DOHH2 (cell line): Measurements from ENCODE around the gene CAMK2D.

Experiments
- H3F3A ChIP-seq: fragments of 200-600 bp; sonication (generic), shearing (Covaris generic); 2 replicates; pipeline ENCODE4 v1.6.0; 2016; ENCODE audit warnings: antibody characterized with exemption, mild to moderate bottlenecking; ENCODE audit not compliant: control insufficient read depth, insufficient read depth
- H3K27ac ChIP-seq: fragments of 200-600 bp; sonication (generic); 2 replicates; pipeline ENCODE4 v1.5.1; 2014; ENCODE audit warnings: low read depth, mild to moderate bottlenecking, low read length, moderate library complexity
- H3K27me3 ChIP-seq: fragments of 200-600 bp; sonication (generic); 2 replicates; pipeline ENCODE4 v1.6.1; 2014; ENCODE audit warnings: mild to moderate bottlenecking, low read length, mixed read lengths; ENCODE audit not compliant: control insufficient read depth
- H3K36me3 ChIP-seq: fragments of 200-600 bp; sonication (generic); 2 replicates; pipeline ENCODE4 v1.6.1; 2014; ENCODE audit warnings: mild to moderate bottlenecking, low read length, moderate library complexity, mixed read lengths; ENCODE audit not compliant: control insufficient read depth
- H3K4me1 ChIP-seq: fragments of 200-600 bp; sonication (generic); 2 replicates; pipeline ENCODE4 v1.6.1; 2014; ENCODE audit warnings: mild to moderate bottlenecking, low read length, mixed read lengths; ENCODE audit not compliant: control insufficient read depth
- H3K4me2 ChIP-seq: fragments of 200-600 bp; sonication (generic); 2 replicates; pipeline ENCODE4 v1.6.0; 2014; ENCODE audit warnings: mild to moderate bottlenecking, low read length, moderate library complexity
- H3K4me3 ChIP-seq: fragments of 200-600 bp; sonication (generic); 2 replicates; pipeline ENCODE4 v1.5.1; 2014; ENCODE audit warnings: mild to moderate bottlenecking, low read length, mixed read lengths
- H3K79me2 ChIP-seq: fragments of 200-600 bp; sonication (generic); 2 replicates; pipeline ENCODE4 v1.6.1; 2014; ENCODE audit warnings: mild to moderate bottlenecking, low read length, mixed read lengths; ENCODE audit not compliant: control insufficient read depth
- H3K9me2 ChIP-seq: fragments of 200-600 bp; sonication (generic); replicated peaks from 2 replicates; pipeline ENCODE4 v1.6.1; 2014; ENCODE audit warnings: mild to moderate bottlenecking, low read length, mixed read lengths; ENCODE audit not compliant: control insufficient read depth
- H3K9me3 ChIP-seq: fragments of 200-600 bp; sonication (generic); 2 replicates; pipeline ENCODE4 v1.6.1; 2014; ENCODE audit warnings: antibody characterized with exemption, low read length, mixed read lengths; ENCODE audit not compliant: control insufficient read depth, insufficient read depth
- H4K20me1 ChIP-seq: fragments of 200-600 bp; sonication (generic); 2 replicates; pipeline ENCODE4 v1.6.0; 2014; ENCODE audit warnings: low read depth, mild to moderate bottlenecking, antibody characterized with exemption, low read length, moderate library complexity; ENCODE audit not compliant: control insufficient read depth, insufficient read depth
- EZH2phosphoT487 ChIP-seq: fragments of 200-600 bp; sonication (generic); IDR thresholded peaks from 2 replicates; pipeline ENCODE4 v1.6.1; 2017; ENCODE audit warnings: borderline replicate concordance, mild to moderate bottlenecking, antibody characterized with exemption, low read length, moderate library complexity, mixed read lengths
- TF ChIP-seq, protein P1 (sequence below): fragments of 200-600 bp; sonication (generic); IDR thresholded peaks from one replicate; pipeline ENCODE4 v1.5.1; 2014; ENCODE audit warnings: antibody characterized with exemption, mild to moderate bottlenecking, low read depth, low read length; ENCODE audit not compliant: poor library complexity, severe bottlenecking

Gene CAMK2D

DNA sequence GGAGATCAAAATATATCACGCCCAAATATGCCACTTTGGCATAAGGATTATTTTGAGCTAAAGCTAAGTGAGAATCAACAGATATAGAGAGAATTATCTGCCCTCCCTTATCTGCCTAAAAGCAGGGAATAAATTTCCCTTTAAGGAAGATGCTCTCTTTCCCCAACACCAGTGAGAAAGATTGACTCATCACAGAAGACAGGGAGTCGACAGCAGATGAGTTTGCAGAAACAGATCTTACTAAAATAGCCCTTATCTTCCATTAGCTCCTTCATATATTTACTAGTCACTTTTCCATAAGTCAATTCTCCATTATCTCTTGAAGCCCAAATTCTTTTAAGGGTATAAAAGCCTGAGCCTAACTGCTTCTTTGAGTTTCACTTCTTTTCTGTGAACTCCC lies 156.6 kb downstream of the CAMK2D start:
- TF ChIP-seq, protein P1, sequence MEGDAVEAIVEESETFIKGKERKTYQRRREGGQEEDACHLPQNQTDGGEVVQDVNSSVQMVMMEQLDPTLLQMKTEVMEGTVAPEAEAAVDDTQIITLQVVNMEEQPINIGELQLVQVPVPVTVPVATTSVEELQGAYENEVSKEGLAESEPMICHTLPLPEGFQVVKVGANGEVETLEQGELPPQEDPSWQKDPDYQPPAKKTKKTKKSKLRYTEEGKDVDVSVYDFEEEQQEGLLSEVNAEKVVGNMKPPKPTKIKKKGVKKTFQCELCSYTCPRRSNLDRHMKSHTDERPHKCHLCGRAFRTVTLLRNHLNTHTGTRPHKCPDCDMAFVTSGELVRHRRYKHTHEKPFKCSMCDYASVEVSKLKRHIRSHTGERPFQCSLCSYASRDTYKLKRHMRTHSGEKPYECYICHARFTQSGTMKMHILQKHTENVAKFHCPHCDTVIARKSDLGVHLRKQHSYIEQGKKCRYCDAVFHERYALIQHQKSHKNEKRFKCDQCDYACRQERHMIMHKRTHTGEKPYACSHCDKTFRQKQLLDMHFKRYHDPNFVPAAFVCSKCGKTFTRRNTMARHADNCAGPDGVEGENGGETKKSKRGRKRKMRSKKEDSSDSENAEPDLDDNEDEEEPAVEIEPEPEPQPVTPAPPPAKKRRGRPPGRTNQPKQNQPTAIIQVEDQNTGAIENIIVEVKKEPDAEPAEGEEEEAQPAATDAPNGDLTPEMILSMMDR, result no peak
- no peak for TF ChIP-seq EZH2phosphoT487
- no peaks in the 10 kb centered on the region for H3K27me3 ChIP-seq
- H3K79me2 ChIP-seq, result peaks cover 72% of the 10 kb centered on the region
- H3K36me3 ChIP-seq, result peaks cover 72% of the 10 kb centered on the region
- 0 out of 2 replicates have a peak overlapping the region, but pooled peaks have one; percentile 8 for H3K4me3 ChIP-seq
- no peaks in the 10 kb centered on the region for H4K20me1 ChIP-seq
- H3K4me2 ChIP-seq, result peak overlapping the region; percentile 66
- H3K4me1 ChIP-seq, result peaks cover 75% of the 10 kb centered on the region
- peak overlapping the region; percentile 88 for H3K27ac ChIP-seq
- no peaks in the 10 kb centered on the region for H3K9me2 ChIP-seq
- H3K9me3 ChIP-seq, result no peaks in the 10 kb centered on the region
- H3F3A ChIP-seq, result peaks cover 33% of the 10 kb centered on the region

GRCh38 chr4:113603911-113604310 lies 157.6 kb downstream of the CAMK2D start:
- H3K9me3 ChIP-seq, result no peaks in the 10 kb centered on the region
- H3K4me3 ChIP-seq, result no peak overlapping the region
- H3K4me2 ChIP-seq, result no peak overlapping the region
- H3K27me3 ChIP-seq, result no peaks in the 10 kb centered on the region
- peaks cover 70% of the 10 kb centered on the region for H3K79me2 ChIP-seq
- peaks cover 72% of the 10 kb centered on the region for H3K4me1 ChIP-seq
- TF ChIP-seq EZH2phosphoT487, result no peak
- TF ChIP-seq, protein P1, result no peak
- no peak overlapping the region for H3K27ac ChIP-seq
- peaks cover 72% of the 10 kb centered on the region for H3K36me3 ChIP-seq
- H4K20me1 ChIP-seq, result no peaks in the 10 kb centered on the region
- H3K9me2 ChIP-seq, result no peaks in the 10 kb centered on the region
- H3F3A ChIP-seq, result peaks cover 28% of the 10 kb centered on the region

DNA sequence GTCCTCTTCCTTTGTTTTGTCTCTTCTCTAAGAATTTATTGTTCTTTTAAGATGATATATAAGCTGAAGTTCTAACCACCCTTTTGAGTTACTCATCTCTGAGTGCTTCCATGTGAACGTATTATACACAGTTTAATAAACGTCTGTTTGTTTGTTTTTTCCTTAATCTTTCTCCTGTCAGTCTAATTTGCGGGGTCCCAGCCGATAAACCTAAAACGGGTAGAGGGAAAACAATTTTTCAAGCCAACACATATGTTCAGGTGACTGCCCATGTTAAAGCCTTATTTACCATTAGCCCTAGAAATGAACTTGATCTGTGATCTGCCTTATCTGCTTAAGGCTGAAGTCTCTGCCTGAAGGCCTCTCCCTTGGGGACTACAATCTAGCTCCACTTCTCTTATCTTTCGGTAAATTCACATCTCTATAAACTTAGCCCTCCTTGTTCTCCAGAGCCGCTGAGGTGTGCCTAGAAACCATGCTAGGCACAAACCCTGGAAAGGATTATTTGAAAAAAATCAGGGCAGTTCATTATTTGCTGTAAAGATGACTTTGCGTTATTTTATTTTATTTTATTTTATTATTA lies 158.8 kb downstream of the CAMK2D start:
- Histone ChIP-seq H3K4me3 (no peak overlapping the region), H3K4me2 (no peak overlapping the region), H3K79me2 (peaks cover 73% of the 10 kb centered on the region), H3K9me2 (no peaks in the 10 kb centered on the region), H3F3A (peaks cover 17% of the 10 kb centered on the region), H3K9me3 (no peaks in the 10 kb centered on the region), H4K20me1 (no peaks in the 10 kb centered on the region), H3K4me1 (peaks cover 72% of the 10 kb centered on the region), H3K27me3 (no peaks in the 10 kb centered on the region), H3K36me3 (peaks cover 73% of the 10 kb centered on the region), H3K27ac (no peak overlapping the region)
- no peak for TF ChIP-seq EZH2phosphoT487
- TF ChIP-seq, protein P1, result no peak
